Measurements from ENCODE around the gene NPAS2. TPM values are rescaled to one million over a fixed set of nuclear protein-coding genes. Genes with fewer than 3 reads are reported as not detected.

Gene NPAS2
- total RNA-seq, 1 donor from 2014 or later: 39.4 TPM

GRCh38 chr2:100822587-100823248 is 2.8 kb downstream of the NPAS2 start:
- Histone ChIP-seq H3F3A (ENCODE audit: low read depth) (peaks cover 15% of the 10 kb centered on the region), H3K4me3 (no peak overlapping the region), H3K9me3 (ENCODE audit: low read depth) (no peaks in the 10 kb centered on the region), H3K4me1 (peaks cover 20% of the 10 kb centered on the region), H3K36me3 (no peaks in the 10 kb centered on the region), H3K9ac (no peak overlapping the region), H3K4me2 (no peak overlapping the region), H4K20me1 (ENCODE audit: low read depth) (peaks cover 9% of the 10 kb centered on the region), H3K27me3 (peaks cover 65% of the 10 kb centered on the region), H3K27ac (no peak overlapping the region), H3K79me2 (ENCODE audit: low read depth) (no peaks in the 10 kb centered on the region), H2AFZ (replicated peaks) (no peak overlapping the region)
- no peak for DNase-seq (ENCODE audit: low spot score)
- no peaks in the 10 kb centered on the region for H3K36me3 Mint-ChIP-seq
- no peak overlapping the region for H3K4me3 Mint-ChIP-seq
- no peak overlapping the region for H3K27ac Mint-ChIP-seq
- H3K27me3 Mint-ChIP-seq (ENCODE audit: insufficient read depth, low read depth): peaks cover 34% of the 10 kb centered on the region
- TF ChIP-seq CTCF (IDR thresholded peaks at IDR 0.05) (no peak), EZH2 (IDR thresholded peaks at IDR 0.05) (no peak), EZH2phosphoT487 (IDR thresholded peaks at IDR 0.05) (no peak)
- H3K9me3 Mint-ChIP-seq: no peaks in the 10 kb centered on the region
- peaks cover 20% of the 10 kb centered on the region for H3K4me1 Mint-ChIP-seq

- Histone ChIP-seq H3K4me3 (no peak overlapping the region), H3K9me3 (ENCODE audit: low read depth) (no peaks in the 10 kb centered on the region), H3K9ac (no peak overlapping the region), H2AFZ (replicated peaks) (no peak overlapping the region), H3K79me2 (ENCODE audit: low read depth) (no peaks in the 10 kb centered on the region), H3K36me3 (no peaks in the 10 kb centered on the region), H4K20me1 (ENCODE audit: low read depth) (peaks cover 9% of the 10 kb centered on the region), H3K27me3 (peaks cover 53% of the 10 kb centered on the region), H3K4me2 (no peak overlapping the region), H3F3A (ENCODE audit: low read depth) (peaks cover 11% of the 10 kb centered on the region), H3K27ac (no peak overlapping the region), H3K4me1 (peaks cover 20% of the 10 kb centered on the region)
- H3K27ac Mint-ChIP-seq: no peak overlapping the region
- no peak for TF ChIP-seq CTCF (IDR thresholded peaks at IDR 0.05)
- TF ChIP-seq EZH2 (IDR thresholded peaks at IDR 0.05): no peak
- no peak for TF ChIP-seq EZH2phosphoT487 (IDR thresholded peaks at IDR 0.05)
- H3K4me1 Mint-ChIP-seq: peaks cover 13% of the 10 kb centered on the region
- H3K4me3 Mint-ChIP-seq: no peak overlapping the region
- peaks cover 27% of the 10 kb centered on the region for H3K27me3 Mint-ChIP-seq (ENCODE audit: insufficient read depth, low read depth)
- no peaks in the 10 kb centered on the region for H3K36me3 Mint-ChIP-seq
- no peak for DNase-seq (ENCODE audit: low spot score)
- H3K9me3 Mint-ChIP-seq: peaks cover 8% of the 10 kb centered on the region
These were observed 3.9 kb downstream of the NPAS2 start for GRCh38 chr2:100823665-100824438.

GRCh38 chr2:100824842-100825241 is 4.9 kb downstream of the NPAS2 start:
- peaks cover 14% of the 10 kb centered on the region for H3K4me1 ChIP-seq
- no peak overlapping the region for H3K9ac ChIP-seq
- peaks cover 9% of the 10 kb centered on the region for H4K20me1 ChIP-seq (ENCODE audit: low read depth)
- H3K36me3 ChIP-seq: no peaks in the 10 kb centered on the region
- Mint-ChIP-seq H3K9me3 (peaks cover 12% of the 10 kb centered on the region), H3K36me3 (no peaks in the 10 kb centered on the region), H3K27me3 (ENCODE audit: insufficient read depth, low read depth) (peaks cover 26% of the 10 kb centered on the region), H3K27ac (no peak overlapping the region), H3K4me3 (no peak overlapping the region), H3K4me1 (peaks cover 13% of the 10 kb centered on the region)
- H3K4me3 ChIP-seq: no peak overlapping the region
- no peak overlapping the region for H3K27ac ChIP-seq
- no peaks in the 10 kb centered on the region for H3K79me2 ChIP-seq (ENCODE audit: low read depth)
- H3K27me3 ChIP-seq: peaks cover 43% of the 10 kb centered on the region
- no peak for DNase-seq (ENCODE audit: low spot score)
- peaks cover 11% of the 10 kb centered on the region for H3F3A ChIP-seq (ENCODE audit: low read depth)
- H3K9me3 ChIP-seq (ENCODE audit: low read depth): no peaks in the 10 kb centered on the region
- H2AFZ ChIP-seq (replicated peaks): no peak overlapping the region
- no peak overlapping the region for H3K4me2 ChIP-seq
- TF ChIP-seq EZH2phosphoT487 (IDR thresholded peaks at IDR 0.05) (no peak), CTCF (IDR thresholded peaks at IDR 0.05) (no peak), EZH2 (IDR thresholded peaks at IDR 0.05) (no peak)
